LNCAP (cell line): Measurements from ENCODE around the gene NELL2.

Experiments used
- TF ChIP-seq, protein P1 (sequence below): fragments of 450-650 bp; IDR thresholded peaks from 2 replicates; pipeline ENCODE4 v1.5.1; 2017; ENCODE audit warnings: mild to moderate bottlenecking

The NELL2 gene

DNA sequence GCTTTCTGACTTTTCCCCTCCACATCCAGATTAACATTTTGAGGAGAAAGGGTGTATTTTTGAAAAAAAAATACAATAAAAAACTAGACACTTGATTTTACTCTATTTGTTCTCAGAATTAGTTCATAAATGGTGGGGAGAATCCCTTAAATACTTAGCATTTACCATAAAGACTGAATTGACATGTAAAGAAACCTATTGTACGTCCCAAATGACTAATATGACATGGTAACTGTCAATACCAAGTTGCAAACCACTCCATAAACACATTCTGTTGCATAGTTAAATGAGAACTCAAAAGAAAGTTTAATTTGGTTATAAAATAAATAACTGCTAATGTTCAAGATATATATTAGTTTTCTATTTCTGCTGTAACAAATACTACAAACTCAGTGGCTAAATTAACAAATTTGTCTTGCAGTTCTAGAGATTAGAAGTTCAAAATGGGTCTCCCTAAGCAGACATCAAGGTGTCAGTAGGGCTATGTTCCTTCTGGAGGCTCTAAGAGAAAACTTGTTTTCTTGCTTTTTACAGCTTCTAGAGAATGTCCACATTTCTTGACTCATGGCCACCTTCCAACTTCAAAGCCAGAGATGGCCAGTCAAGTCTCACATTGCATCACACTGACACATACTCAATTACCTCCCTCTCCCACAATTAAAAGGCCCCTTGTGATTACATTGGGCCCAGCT lies 16.0 kb downstream of the NELL2 start:
- TF ChIP-seq, protein P1, sequence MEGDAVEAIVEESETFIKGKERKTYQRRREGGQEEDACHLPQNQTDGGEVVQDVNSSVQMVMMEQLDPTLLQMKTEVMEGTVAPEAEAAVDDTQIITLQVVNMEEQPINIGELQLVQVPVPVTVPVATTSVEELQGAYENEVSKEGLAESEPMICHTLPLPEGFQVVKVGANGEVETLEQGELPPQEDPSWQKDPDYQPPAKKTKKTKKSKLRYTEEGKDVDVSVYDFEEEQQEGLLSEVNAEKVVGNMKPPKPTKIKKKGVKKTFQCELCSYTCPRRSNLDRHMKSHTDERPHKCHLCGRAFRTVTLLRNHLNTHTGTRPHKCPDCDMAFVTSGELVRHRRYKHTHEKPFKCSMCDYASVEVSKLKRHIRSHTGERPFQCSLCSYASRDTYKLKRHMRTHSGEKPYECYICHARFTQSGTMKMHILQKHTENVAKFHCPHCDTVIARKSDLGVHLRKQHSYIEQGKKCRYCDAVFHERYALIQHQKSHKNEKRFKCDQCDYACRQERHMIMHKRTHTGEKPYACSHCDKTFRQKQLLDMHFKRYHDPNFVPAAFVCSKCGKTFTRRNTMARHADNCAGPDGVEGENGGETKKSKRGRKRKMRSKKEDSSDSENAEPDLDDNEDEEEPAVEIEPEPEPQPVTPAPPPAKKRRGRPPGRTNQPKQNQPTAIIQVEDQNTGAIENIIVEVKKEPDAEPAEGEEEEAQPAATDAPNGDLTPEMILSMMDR, result no peak

DNA sequence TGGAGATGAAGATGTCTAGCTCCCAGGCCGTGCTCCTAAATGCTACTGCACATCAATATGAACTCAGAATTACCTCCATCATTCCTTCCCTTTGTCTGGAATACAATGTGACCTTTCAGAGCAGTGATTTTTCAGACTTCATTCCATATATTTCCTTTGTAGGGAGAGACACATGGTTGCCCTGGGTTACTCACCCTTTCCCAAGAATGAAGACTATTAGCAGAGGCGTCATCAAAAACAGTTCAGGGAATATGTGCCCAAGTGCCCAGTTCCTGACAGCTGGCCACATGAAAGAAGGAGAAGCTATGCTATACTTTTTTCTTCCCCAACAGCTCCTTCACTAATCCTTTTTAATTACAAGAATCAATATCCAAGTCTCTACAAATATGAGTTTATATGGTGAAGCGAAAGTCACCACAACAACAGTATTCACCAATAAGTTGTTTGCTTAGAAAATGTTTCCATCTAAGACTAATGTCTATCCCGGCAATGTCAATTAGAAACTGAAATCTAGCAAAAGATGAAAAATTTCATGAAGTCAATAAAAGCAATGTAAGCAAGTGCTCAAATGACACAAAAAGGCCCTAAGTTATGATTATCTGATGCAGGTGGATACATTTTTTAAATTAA lies 17.8 kb downstream of the NELL2 start:
- TF ChIP-seq, protein P1, result no peak

DNA sequence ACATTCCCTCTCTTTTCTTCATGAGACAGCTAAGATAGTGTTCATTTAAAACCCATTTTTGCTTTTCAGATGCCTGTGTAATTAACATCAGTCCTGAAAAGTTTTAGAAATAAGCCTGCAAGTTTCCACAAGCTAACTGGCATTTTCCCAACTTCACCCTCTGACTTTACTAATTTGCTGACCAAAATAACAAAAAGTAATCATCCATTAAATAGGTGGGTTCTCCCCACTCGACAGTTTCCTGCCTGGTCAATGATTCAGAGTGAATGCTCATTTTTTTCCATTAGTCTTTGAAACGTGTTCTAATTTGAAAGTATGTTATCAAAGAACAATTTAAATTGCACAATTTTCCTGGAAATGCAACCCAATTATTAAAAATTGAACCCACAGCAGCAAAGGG lies 23.6 kb downstream of the NELL2 start:
- TF ChIP-seq, protein P1, result no peak

DNA sequence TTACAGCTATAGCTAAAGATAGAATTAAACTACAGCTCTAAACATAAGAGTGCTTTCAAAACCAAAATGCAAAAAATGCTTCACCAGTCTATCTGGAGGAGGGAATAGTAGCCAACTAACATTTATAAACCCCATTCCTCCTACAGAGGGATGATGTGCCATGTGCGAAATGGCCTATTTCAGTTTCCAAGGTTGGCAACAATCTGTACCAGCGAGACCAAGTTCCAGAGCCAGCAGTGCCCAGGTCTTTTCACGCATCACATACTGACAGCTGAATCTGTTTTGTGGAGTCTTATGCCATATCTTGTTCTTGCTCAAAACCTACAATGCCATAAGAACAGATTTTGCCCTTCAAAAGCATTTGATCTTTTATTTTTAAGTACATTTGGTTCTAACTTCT lies 24.5 kb downstream of the NELL2 start:
- TF ChIP-seq, protein P1, result no peak

DNA sequence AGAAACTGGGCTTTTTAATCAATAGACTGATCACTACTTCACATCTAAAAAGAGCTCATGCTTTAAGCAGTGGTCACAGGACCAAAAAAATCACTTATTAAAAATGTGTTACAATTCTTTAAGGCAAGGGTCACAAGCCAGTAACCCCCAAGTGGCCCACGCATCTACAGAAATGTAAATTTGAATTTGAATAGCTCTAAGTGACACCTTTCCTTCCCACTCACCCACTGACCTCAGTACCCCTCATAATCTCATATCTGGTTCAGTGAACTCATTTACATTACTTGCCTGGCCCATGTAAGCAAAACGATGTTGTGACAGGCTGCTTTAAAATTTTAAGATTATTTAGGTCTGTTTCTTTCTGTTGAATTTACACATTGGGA lies 27.4 kb downstream of the NELL2 start:
- TF ChIP-seq, protein P1, result no peak

DNA sequence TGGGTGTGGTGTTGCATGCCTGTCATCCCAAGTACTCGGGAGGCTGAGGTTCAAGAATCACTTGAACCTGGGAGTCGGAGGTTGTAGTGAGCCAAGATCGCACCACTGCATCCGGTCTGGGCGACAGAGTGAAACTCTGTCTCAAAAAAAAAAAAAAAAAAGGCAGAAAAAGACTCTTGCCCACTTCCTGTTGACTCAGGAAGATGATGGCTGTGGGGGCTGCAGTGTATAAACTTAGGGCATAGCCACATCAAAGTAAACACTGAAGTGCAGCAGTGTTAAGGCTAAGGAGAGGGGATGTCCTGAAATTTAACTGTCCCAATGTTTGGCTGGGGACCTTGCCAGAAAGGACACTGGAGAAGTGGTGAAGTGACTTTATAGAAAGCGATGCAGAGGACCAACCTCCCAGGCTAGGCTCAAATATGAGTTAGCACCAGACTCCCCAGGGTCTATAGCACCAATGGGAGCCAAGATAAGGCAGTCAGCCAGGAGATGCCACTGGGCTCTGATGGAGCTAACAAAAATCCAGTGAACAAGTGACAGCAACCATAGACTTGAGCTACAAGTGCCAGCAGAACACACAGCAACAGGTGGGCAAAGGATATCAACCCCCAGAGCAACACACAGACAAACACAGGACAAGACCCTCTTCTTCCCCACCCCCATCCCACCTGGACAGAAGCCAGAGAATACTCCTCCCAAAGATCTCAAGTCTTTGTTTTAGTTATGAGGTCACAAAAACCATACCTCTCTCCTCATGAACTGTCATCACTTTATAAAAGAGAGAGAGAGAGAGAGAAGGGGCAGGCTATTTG lies 28.0 kb downstream of the NELL2 start:
- TF ChIP-seq, protein P1, result no peak

DNA sequence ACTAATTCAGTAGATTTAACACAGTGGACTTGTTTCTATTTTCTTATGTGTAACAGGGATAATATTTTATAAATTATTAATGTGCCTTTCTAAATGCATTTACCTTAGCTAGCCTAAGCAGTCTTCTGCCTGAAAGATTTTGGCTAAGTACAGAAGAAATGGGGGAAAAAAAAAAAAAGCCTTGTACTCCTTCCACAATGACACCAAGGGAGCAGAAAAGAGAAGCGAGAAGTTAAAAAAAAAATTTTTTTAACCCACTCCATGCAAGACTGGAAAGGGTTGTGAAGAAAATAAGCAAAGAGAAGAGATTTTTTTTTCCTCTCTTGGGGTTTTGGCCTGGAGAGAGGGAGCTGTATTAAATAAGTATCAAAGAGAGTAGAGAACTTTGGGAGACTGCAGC lies 28.7 kb downstream of the NELL2 start:
- TF ChIP-seq, protein P1, result no peak
